ENCODE measurements around the gene INPP5D. TPM values are rescaled to one million over a fixed set of nuclear protein-coding genes. Genes with fewer than 3 reads are reported as not detected.
"Not testable (repeated sequence)": the region's sequence is repeated elsewhere in the genome, so short reads cannot be mapped to it uniquely, and the experiment has no call there.

The INPP5D gene
- polyA plus RNA-seq, 1 donor (not counting 4 experiments of a cell fraction or from before 2014, with no cell fraction given) = 7.5 TPM

DNA sequence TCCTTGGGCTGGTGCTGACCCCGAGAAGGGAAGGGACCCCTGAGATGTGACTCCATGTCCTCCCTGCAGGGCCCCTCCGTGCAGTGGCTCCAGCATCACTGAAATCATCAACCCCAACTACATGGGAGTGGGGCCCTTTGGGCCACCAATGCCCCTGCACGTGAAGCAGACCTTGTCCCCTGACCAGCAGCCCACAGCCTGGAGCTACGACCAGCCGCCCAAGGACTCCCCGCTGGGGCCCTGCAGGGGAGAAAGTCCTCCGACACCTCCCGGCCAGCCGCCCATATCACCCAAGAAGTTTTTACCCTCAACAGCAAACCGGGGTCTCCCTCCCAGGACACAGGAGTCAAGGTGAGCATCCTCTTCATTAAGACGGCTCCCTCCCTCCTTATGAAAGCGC is 137.9 kb downstream of the INPP5D start:
- H3K4me2 ChIP-seq (ENCODE audit: control insufficient read depth, extremely low read depth, insufficient read depth, low read depth, low read length) = no peak overlapping the region
- H3K9ac ChIP-seq (ENCODE audit: control insufficient read depth, extremely low read depth, insufficient read depth, low read length) = no peak overlapping the region
- H3K9me3 ChIP-seq (ENCODE audit: control insufficient read depth, low read depth, low read length) = peaks cover 4% of the 10 kb centered on the region
- no peaks in the 10 kb centered on the region for H3K4me1 ChIP-seq (ENCODE audit: control insufficient read depth, extremely low read depth, insufficient read depth, low read length)
- H3K27me3 ChIP-seq (ENCODE audit: control insufficient read depth, extremely low read depth, insufficient read depth, low read length) = peaks cover 5% of the 10 kb centered on the region
- TF ChIP-seq, protein P1, sequence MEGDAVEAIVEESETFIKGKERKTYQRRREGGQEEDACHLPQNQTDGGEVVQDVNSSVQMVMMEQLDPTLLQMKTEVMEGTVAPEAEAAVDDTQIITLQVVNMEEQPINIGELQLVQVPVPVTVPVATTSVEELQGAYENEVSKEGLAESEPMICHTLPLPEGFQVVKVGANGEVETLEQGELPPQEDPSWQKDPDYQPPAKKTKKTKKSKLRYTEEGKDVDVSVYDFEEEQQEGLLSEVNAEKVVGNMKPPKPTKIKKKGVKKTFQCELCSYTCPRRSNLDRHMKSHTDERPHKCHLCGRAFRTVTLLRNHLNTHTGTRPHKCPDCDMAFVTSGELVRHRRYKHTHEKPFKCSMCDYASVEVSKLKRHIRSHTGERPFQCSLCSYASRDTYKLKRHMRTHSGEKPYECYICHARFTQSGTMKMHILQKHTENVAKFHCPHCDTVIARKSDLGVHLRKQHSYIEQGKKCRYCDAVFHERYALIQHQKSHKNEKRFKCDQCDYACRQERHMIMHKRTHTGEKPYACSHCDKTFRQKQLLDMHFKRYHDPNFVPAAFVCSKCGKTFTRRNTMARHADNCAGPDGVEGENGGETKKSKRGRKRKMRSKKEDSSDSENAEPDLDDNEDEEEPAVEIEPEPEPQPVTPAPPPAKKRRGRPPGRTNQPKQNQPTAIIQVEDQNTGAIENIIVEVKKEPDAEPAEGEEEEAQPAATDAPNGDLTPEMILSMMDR (optimal IDR thresholded peaks at IDR 0.05 in 1 of 3, IDR thresholded peaks at IDR 0.05 in 1 of 3, conservative IDR thresholded peaks at IDR 0.05 in 1 of 3; ENCODE audit: extremely low read depth in 1 of 3, insufficient read depth in 2 of 3, low read length in 3 of 3) = no peak
- no peak for TF ChIP-seq EZH2 (IDR thresholded peaks at IDR 0.05; ENCODE audit: low read length)
- no peak overlapping the region for H2AFZ ChIP-seq (ENCODE audit: control insufficient read depth, low read length)
- H3K36me3 ChIP-seq (ENCODE audit: control insufficient read depth in 2 of 2, extremely low read depth in 1 of 2, insufficient read depth in 2 of 2, low read length in 2 of 2) = peaks cover 4 to 26% of the 10 kb centered on the region in 2 experiments
- no peak overlapping the region for H3K4me3 ChIP-seq (ENCODE audit: control insufficient read depth in 2 of 3, extremely low read depth in 1 of 3, insufficient read depth in 2 of 3, low read depth in 1 of 3, low read length in 3 of 3)
- H3K9me1 ChIP-seq (ENCODE audit: control insufficient read depth, extremely low read depth, insufficient read depth, low read length) = no peaks in the 10 kb centered on the region
- DNase-seq (ENCODE audit: low read depth, low spot score) (no peak), FAIRE-seq (no peak)
- no peak overlapping the region for H3K27ac ChIP-seq (ENCODE audit: control insufficient read depth, insufficient read depth, low read length)
- H3K79me2 ChIP-seq (ENCODE audit: control insufficient read depth, insufficient read depth, low read length) = no peaks in the 10 kb centered on the region
- H4K20me1 ChIP-seq (ENCODE audit: control insufficient read depth, extremely low read depth, insufficient read depth, low read length) = no peaks in the 10 kb centered on the region
- dilution Hi-C loops (cut with MboI; ENCODE audit: extremely low pct_ligation_motif_present, low sequenced_read_pairs) = no loop called here

DNA sequence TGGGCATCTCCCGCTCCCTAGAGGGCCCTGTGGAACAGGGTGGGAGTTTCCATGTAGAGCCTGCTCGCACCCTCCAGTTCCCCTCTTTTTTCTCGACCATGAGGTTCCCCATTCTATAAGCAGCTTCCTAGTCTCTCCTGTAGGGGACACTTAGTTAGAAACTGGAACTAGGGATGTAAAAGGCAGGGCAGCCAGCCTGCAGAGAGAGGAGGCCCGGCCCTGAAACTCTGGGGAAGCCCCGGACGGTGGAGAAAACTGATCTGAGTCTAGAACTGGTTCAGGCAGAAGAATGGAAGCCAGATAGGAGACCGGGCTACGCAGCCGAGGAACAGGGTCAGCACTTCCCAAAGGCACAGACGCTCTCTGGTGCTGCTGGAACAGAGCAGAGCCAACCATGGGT is 139.7 kb downstream of the INPP5D start:
- dilution Hi-C loops (cut with MboI; ENCODE audit: extremely low pct_ligation_motif_present, low sequenced_read_pairs) = no loop called here
- TF ChIP-seq, protein P1 (optimal IDR thresholded peaks at IDR 0.05 in 1 of 3, IDR thresholded peaks at IDR 0.05 in 1 of 3, conservative IDR thresholded peaks at IDR 0.05 in 1 of 3; ENCODE audit: extremely low read depth in 1 of 3, insufficient read depth in 2 of 3, low read length in 3 of 3) = no peak
- no peak for TF ChIP-seq EZH2 (IDR thresholded peaks at IDR 0.05; ENCODE audit: low read length)
- no peak overlapping the region for H3K9ac ChIP-seq (ENCODE audit: control insufficient read depth, extremely low read depth, insufficient read depth, low read length)
- no peaks in the 10 kb centered on the region for H3K79me2 ChIP-seq (ENCODE audit: control insufficient read depth, insufficient read depth, low read length)
- no peak overlapping the region for H3K4me3 ChIP-seq (ENCODE audit: control insufficient read depth in 2 of 3, extremely low read depth in 1 of 3, insufficient read depth in 2 of 3, low read depth in 1 of 3, low read length in 3 of 3)
- no peak overlapping the region for H2AFZ ChIP-seq (ENCODE audit: control insufficient read depth, low read length)
- no peak for DNase-seq (ENCODE audit: low read depth, low spot score)
- peaks cover 4 to 26% of the 10 kb centered on the region in 2 experiments for H3K36me3 ChIP-seq (ENCODE audit: control insufficient read depth in 2 of 2, extremely low read depth in 1 of 2, insufficient read depth in 2 of 2, low read length in 2 of 2)
- H3K4me1 ChIP-seq (ENCODE audit: control insufficient read depth, extremely low read depth, insufficient read depth, low read length) = no peaks in the 10 kb centered on the region
- H3K27ac ChIP-seq (ENCODE audit: control insufficient read depth, insufficient read depth, low read length) = no peak overlapping the region
- H3K9me1 ChIP-seq (ENCODE audit: control insufficient read depth, extremely low read depth, insufficient read depth, low read length) = no peaks in the 10 kb centered on the region
- peaks cover 5% of the 10 kb centered on the region for H3K27me3 ChIP-seq (ENCODE audit: control insufficient read depth, extremely low read depth, insufficient read depth, low read length)
- FAIRE-seq = no peak
- H4K20me1 ChIP-seq (ENCODE audit: control insufficient read depth, extremely low read depth, insufficient read depth, low read length) = no peaks in the 10 kb centered on the region
- no peak overlapping the region for H3K4me2 ChIP-seq (ENCODE audit: control insufficient read depth, extremely low read depth, insufficient read depth, low read depth, low read length)
- peaks cover 4% of the 10 kb centered on the region for H3K9me3 ChIP-seq (ENCODE audit: control insufficient read depth, low read depth, low read length)

GRCh38 chr2:233200790-233201189 is 140.6 kb downstream of the INPP5D start:
- H3K27ac ChIP-seq (ENCODE audit: control insufficient read depth, insufficient read depth, low read length); dilution Hi-C loops (cut with MboI; ENCODE audit: extremely low pct_ligation_motif_present, low sequenced_read_pairs); H3K4me3 ChIP-seq (ENCODE audit: control insufficient read depth in 2 of 3, extremely low read depth in 1 of 3, insufficient read depth in 2 of 3, low read depth in 1 of 3, low read length in 3 of 3); FAIRE-seq; H3K9me1 ChIP-seq (ENCODE audit: control insufficient read depth, extremely low read depth, insufficient read depth, low read length); H3K9ac ChIP-seq (ENCODE audit: control insufficient read depth, extremely low read depth, insufficient read depth, low read length); DNase-seq (ENCODE audit: low read depth, low spot score); H3K27me3 ChIP-seq (ENCODE audit: control insufficient read depth, extremely low read depth, insufficient read depth, low read length); H3K9me3 ChIP-seq (ENCODE audit: control insufficient read depth, low read depth, low read length); H3K79me2 ChIP-seq (ENCODE audit: control insufficient read depth, insufficient read depth, low read length); H3K4me2 ChIP-seq (ENCODE audit: control insufficient read depth, extremely low read depth, insufficient read depth, low read depth, low read length); H2AFZ ChIP-seq (ENCODE audit: control insufficient read depth, low read length); H4K20me1 ChIP-seq (ENCODE audit: control insufficient read depth, extremely low read depth, insufficient read depth, low read length); H3K4me1 ChIP-seq (ENCODE audit: control insufficient read depth, extremely low read depth, insufficient read depth, low read length): not testable (repeated sequence)
- H3K36me3 ChIP-seq (ENCODE audit: control insufficient read depth in 2 of 2, extremely low read depth in 1 of 2, insufficient read depth in 2 of 2, low read length in 2 of 2) = peaks cover 4 to 23% of the 10 kb centered on the region in 2 experiments
